Stimulated activated CD8-positive, alpha-beta memory T cell treated with anti-CD3 and anti-CD28 coated beads, Interleukin-4, amount 100 ng/mL, for 4 hours (primary cell): ENCODE results near the gene CNST.
"Not testable (repeated sequence)": the region's sequence is repeated elsewhere in the genome, so short reads cannot be mapped to it uniquely, and the experiment has no call there.

ENCODE experiments used
- DNase-seq, 2 donors: peaks; one replicate each; pipeline ENCODE4 v3.0.0-alpha.2; 2020; ENCODE audit warnings: low read depth in 2 of 2, low spot score in 1 of 2

Gene CNST

DNA sequence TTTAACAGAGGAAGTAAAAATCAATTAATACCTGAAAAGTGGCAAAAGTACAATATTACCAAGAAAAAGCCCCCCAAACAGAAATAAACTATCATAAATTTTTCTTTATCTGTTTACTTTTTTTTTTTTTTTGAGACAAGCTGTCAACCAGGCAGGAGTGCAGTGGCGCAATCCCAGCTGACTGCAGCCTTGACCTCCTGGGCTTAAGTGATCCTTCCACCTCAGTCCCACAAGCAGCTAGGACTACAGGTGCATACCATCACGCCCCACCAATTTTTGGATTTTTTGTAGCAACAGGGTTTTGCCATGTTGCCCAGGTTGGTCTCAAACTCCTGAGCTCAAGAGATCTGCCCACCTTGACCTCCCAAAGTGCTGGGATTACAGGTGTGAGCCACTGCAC lies 8.2 kb upstream of the CNST start:
- no peak for DNase-seq

DNA sequence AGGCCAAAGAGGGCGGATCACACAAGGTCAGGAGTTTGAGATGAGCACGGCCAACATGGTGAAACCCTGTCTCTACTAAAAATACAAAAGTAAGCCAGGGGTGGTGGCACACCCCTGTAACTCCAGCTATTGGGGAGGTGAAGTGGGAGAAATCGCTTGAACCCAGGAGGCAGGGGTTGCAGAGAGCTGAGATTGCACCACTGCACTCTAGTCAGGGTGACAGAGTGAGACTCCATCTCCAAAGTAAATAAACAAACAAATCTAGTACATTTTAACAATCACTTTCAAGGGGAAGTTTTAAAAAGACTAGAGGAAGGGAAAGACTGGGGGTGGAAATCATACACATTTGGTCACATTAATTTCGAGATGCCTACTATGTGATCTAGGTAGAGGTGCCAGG lies 6.9 kb upstream of the CNST start:
- DNase-seq: no peak

DNA sequence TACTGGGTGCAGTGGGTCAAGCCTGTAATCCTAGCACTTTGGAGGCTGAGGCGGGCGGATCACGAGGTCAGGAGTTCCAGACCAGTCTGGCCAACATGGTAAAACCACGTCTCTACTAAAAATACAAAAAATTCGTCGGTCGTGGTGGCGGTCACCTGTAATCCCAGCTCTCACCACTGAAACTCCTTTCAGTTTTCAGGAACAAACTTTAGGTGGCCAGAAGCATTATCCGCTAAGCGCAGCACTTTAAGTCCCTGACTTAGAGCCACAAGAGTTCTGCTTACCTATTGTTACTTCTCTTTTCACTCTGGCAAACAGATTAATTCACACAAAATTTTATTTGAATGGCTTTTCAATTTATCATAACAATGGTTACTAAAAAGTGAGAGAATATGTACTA lies 5.4 kb upstream of the CNST start:
- DNase-seq: not testable (repeated sequence)

DNA sequence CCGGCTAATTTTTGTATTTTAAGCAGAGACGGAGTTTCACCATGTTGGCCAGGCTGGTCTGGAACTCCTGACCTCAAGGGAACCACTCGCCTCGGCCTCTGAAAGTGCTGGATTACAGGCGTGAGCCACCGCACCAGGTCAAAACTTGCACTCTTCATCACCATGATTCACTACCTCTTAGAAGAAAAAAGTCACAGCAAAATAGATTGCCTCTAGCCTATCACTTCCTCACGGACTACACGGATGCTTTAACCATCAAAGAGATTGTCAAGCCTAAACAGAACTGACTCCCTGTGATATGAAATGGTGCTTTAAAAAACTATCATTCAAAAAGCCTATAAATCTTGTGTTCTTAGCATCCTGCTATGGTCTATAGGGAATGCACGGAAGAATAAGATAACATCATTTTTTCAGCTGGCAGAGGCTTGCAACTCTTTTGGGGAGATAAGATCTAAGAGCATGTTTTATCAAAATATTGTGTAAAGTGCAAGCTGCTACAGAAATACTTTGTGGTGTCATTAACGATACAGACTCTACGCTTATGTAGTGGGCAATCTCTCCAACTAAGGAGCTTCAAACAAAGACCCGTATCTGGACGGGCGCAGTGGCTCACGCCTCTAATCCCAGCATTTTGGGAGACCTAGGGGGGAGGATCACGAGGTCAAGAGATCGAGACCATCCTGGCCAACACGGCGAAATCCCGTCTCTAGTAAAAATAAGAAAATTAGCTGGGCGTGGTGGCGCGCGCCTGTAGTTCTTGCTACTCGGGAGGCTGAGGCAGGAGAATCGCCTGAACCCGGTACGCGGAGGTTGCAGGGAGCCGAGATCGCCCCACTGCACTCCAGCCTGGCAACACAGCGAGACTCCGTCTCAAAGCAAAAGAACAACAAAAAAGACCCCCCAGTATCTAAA lies 1.2 kb upstream of the CNST start:
- no peak for DNase-seq

DNA sequence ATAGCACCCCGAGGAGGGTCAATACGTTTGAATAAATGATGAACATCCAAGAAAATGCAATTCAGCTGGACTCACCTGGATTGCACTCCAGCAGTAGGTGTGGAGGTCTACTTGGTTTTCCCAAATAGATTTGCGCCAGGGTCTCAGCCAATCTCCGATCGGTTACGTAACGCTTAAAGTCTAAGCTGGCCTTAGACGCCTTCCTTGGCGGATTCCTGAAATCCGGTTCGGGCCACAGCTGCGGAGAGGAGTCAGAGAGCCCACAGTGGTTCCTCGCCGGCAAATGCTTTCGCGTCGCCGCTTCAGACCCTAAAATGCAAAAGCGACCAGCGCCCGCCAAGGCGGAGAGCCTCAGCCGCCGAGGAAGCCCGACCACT lies 517 bp upstream of the CNST start:
- no peak for DNase-seq

DNA sequence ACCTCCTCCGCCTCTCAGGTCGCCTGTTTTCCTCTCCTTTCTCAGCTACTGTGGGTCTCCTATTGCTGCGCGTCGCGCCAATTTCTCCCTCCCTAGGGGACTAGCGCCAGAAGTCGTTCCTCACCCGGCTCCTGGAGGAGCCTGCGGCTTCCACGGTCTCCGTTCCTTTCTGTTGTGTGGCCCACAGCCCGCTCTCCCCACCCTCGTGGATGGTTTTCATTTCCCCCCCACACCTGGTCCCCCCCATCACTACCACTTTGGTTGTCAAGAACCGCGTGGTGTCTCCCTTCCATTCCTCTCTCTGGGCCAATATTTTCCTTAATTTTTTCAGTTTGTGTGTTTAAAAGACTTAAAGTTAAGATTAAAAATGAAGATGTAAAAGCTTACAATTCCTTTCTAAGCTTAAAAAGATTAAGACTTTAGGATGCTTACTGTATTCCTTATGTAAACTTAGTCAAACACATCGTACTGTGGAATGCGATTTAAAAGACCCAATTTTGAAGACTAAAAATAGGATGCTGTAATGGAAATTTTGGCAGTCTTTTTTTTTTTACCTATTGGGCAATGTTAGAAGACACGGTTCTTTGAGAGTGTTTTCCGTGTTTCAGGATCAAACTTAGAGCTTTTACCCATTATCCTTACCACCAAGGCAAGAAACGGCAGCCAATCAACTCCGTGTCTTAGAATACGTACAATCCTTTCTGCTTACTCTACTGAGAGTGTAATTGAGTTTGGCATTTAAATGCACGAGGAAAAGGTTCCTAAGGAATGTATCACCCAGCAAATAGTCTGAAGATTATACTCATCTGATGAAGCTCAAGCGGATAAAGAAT lies 773 bp downstream of the CNST start:
- peak in 1 of 2 donors; percentile 29 for DNase-seq

DNA sequence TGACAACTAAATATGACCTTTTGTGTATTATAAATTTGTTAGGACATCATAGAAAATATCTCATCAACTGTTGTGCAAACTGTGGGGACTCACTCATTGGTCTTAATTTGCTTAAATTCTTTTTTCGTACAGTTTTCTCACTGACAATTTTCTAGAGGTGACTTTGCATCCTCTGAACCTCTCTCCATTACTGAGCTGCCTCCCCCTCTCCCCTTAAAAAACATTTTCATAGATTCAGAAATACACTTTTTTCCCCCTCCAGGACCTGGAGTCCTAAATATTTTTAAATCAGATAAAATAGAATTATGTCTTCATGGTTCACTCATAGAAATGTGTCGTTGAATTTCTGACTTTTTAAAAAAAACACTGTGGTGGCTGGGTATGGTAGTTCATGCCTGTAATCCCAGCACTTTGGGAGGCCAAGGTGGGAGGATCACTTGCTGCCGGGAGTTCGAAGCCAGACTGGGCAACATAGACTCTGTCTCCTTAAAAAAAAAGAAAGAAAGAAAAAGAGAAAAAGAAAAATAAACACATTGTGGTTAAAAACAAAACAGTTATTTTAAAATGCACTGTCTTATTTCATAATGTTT lies 1.5 kb downstream of the CNST start:
- no peak for DNase-seq

DNA sequence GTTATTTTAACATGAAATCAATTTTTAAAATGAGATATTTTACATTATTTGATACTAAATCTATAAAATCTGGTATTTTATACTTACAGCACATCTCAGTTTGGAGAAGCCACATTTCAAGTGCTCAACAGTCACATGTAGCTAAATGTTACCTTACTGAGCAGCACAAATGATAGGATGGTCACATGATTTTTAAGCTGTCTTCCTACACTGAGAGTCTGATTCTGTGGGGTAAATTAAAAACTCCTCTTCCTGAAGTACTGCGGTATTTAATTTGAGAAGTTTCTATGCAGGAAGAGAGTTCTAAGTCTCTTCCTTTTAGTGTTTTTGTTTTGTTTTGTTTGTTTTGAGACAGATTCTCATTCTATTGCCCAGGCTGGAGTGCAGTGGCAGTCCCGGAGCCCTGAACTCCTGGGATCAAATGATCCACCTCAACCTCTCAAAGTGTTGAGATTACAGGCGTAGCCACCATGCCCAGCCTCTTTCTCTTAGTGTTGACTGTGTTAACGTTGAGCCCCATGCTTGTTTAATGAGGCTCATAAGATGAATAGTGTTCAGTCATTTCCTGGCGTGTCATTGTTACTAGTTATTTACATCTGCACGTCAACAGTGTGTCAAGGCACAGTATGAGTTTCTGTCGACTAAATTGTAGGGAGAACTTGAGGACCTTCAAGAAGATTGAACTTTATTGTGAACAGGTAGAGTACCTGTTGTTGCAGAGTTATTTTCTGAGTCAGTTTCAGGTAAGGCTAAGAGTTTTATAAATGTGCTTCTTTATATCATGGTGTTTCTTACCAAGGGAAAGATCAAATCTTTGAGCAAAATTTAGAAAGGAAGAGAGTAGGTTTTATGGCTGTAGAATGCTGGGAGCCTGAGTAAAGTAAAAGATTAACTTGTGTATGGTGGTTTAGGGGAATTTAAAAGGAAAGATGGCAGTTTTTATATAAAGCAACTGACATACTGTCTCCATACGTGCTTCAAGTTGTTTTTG lies 3.3 kb downstream of the CNST start:
- no peak for DNase-seq

DNA sequence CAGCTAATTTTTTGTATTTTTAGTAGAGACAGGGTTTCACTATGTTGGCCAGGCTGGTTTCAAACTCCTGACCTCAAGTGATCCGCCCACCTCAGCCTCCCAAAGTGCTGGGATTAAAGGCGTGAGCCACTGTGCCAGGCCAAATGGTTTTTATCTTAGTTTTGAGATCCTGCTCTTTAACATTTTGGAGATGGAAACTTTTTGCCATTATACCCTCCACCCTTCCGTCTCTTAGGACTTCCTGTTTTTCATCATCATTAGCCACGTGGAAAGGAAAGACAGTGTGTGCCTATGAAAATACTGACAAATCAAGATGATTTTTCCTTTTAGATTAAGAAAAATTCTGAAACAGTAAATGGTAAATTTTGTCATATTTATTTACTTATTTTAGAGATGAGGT lies 5.1 kb downstream of the CNST start:
- not testable (repeated sequence) for DNase-seq

DNA sequence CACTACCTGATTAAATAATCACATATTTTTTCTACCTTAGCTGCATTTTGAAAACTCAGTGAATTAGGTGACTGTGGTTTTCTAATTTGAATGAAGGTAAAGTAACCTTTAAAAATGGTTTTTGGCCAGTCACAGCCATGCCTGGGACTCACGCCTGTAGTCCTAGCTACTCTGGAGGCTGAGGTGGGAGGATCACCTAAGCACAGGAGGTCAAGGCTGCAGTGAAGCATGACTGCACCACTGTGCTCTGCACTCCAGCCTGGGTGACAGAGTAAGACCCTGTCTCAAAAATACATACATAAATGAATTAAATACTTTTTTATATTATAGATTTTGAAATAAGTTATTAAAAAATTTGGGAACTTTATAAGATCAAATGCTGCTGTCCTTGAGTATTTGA lies 5.7 kb downstream of the CNST start:
- DNase-seq: no peak

DNA sequence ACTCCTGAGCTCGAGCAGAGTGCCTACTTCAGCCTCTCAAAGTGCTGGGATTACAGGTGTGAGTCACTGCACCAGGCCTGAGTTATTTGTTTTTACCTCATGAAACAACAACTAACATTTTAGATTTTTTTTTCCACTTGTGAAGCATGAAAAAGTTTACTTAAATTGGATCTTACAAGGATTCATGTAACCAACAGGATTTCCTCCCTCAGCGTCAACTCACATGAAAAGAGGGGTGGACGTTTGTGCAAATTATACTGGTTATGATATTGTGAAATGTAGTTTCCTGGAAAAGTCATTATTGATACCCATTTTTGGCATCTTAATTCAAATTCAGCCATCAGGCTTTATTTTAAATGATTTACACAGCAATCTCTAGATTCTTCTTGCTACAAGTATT lies 6.5 kb downstream of the CNST start:
- no peak for DNase-seq

DNA sequence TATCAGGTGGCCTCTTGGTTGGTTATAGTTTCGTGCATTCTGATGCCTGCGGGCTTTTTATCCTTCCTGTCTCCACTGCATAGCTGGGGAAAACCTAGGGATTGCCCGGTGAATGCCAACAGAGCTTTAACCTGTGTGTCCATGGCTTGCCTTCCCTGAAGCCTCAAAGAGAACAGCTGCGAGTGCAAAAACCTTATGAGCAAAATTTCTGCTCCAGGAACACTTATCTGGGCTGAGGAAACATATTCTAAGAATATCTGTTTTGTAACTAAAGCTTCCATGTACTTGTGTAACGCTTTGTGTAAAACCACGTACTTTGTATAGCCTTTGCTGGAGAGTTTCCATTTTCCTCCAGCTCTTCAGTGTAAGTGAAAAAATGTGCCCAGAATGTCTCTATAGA lies 7.2 kb downstream of the CNST start:
- no peak for DNase-seq

DNA sequence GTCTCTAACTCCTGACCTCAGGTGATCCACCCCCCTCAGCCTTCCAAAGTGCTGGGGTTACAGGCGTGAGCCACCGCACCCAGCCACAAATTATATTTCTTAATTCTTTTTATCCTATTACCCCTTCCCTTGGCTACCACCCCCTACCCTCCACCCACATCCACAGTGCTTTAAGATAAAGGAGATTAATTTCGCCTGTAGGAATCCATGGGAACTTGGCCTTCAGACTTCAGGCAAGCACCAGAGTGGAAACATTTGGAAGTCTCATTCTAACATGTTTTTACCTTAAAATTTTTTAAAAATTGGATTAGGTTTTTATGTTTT lies 10.4 kb downstream of the CNST start:
- DNase-seq: no peak

DNA sequence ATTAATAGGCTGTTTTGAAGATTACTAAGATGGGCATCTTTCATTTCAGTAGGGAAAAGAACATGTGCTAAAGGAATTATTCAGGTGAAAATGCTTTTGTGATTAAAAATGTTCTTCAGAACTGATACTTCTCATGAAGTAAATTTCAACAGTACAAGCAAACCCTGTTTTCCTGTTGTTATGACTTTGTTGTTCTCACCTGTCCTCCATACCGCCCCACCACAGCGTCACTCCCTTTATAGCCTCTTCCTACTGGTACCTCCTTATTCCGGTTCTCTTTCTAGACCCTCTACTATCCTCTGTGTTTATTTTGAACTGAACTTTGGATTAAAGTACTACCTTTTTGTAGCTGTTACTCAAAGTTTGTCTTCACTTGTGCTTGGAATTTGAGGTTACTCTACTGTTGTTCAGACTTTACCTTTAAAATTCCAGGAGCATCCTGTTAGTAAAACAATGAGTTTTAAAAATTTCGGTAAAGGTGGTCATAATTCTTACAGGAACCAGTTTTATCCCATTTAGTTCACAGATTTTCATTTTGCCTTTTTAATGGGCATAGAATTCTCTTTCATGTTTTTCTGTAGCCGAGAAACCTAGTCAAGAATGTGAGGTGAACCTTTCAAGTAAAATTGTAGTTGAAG lies 10.9 kb downstream of the CNST start:
- DNase-seq: no peak

DNA sequence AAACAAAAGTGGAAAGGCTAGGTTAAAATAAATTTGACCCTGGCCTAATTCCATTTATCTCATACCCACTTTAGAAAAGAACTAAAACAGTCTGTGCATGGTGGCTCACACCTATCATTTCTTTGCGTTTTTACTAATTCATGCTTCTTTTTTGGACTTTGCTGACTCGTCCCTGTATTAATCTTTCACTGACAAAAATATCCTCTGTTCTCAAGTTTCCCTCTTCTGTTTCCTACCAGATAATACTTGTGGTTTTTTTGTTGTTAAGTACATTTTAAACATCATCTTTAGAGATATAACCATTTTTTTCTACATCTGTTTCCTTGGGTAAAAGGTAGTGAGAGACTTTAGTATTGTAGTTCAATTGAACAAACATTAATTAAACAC lies 11.5 kb downstream of the CNST start:
- DNase-seq: no peak

DNA sequence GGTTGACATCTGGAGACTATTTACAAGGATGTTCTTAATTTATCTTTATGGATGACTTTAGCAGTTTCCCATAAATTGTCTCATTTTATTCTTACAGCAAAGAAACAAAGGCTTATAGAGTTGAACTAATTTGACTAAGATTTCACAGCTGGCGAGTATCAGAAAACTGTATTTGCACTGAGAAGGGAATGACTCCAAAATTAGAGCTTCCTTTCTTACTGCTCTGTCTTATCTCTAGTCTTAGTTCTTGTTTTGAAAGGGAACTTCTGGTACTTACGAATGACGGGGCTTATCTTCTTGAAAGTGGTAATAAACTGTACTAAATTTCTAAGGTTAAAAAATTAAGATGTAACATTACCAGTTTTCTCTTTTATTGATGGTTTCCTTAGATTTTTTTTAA lies 13.6 kb downstream of the CNST start:
- no peak for DNase-seq

DNA sequence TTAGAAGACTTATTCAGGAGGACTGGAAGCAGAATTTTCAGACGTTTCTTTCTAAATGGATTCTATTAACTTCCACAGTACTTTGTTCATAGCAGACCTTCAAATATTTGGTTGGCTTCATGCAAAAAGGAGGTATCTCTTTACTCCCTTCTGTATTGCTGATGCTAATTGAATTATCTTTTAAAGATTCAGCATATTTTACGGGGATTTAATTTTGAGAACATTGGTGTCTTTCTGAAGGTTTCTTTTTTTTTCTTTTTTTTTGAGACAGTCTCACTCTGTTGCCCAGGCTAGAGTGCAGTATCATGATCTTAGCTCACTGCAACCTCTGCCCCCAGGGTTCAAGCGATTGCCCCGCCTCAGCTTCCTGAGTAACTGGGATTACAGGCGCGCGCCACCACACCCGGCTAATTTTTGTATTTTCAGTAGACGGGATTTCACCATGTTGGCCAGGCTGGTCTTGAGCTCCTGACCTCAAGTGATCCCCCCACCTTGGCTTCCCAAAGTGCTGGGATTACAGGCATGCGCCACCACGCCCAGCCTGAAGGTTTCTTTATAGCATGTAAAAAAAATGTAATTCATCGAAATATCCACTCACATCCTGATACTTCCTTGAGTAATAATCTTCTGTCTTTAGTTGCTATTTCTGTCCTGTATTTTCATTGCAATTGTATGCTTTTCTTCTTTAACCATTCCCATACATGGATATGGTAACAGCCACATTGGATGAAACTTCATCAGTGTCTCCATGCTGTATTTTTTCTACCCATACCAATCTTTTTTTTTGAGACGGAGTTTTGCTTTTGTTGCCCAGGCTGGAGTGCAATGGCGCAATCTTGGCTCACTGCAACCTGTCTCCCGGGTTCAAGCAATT lies 14.5 kb downstream of the CNST start:
- no peak for DNase-seq

DNA sequence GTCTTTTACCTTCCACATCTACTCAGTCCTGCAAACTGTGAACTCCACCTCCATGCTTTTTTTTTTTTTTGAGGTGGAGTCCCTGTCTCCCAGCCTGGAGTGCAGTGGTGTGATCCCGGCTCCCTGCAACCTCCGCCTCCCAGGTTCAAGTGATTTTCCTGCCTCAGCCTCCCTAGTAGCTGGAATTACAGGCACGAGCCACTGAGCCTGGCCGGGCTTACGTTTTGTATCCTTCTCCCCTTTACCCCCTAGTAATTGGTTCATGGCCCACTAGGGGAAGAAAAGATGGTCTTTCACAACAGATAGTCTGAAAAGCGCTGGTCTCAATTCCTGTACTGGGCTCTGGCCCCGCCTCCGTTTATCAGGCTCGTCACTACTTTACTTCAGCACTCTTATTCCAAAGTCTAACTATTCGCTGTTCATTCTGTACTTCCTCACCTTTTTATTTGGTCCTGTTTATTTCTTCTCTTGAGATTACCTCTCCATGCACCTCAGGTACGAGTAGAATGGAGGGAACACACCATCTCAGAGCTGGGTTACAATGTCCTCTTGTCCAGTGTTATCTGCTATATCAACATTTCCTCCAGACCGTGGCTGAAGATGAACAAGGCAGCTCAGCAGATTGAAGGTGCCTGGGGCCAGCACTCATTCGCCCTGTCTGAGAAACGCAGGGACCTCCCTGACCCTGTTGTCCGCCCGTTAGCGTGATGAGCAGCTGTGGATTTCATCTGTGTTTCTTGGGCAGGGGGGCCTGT lies 16.2 kb downstream of the CNST start:
- DNase-seq: no peak

DNA sequence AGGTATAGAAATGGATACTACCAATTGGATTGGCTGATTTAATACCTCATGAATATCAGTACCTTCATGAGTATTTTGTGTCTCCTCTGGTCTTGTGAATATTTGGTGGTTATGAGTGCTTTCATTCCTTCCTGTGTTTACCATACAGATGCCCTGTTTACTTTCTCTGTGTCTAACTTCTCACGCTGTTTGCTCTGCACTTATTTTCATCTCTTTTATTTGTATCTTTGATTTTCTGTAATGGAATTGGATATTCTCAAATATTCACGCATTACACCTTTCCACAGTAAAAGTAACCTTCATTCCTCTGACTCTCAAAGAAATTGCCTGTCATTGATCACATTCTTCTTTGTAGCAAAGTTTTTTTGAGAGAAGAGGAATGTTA lies 16.8 kb downstream of the CNST start:
- no peak for DNase-seq
